Epidermal melanocyte (primary cell): Measurements from ENCODE around the gene SNN.

Experiments
- DNase-seq: peaks from one replicate; pipeline ENCODE4 v3.0.0; 2011; ENCODE audit warnings: low spot score; ENCODE audit not compliant: insufficient read length

Gene SNN

DNA sequence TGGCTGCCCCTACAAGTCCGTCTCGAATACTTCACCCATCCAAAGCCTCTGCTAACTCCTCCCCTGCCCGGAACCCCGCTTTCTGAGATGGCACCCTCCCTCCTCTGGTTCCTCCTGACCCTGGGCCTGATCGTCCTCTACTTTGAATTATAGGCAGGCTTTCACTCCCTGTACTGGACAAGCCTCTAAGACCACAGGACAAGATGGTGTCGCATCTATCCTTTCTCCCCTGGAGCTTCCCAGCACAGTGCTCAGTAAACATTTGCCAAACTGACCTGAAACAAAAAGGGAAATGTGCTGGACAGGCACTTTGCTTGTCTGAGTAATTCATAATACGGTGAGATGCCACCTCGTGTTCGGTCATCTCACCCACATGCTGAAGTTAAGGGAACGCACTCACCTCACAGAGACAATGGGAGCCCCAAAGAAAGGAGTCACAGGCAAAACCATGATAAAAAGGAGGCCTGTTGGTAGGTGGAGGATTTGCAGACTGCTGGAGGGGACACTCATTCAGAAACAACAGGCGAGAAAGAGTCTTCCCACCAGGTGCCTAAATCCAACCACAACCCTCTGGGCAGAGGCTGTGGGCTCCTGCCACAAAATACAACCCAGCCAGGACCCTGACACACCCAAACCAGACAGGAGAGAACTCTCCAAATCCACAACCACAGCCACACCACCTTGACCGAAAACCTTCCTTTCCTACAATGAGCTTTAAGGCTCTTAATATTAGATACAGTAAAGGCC lies 28.2 kb downstream of the SNN start:
- no peak for DNase-seq

GRCh38 chr16:11697319-11697718 lies 29.1 kb downstream of the SNN start:
- DNase-seq, result no peak

DNA sequence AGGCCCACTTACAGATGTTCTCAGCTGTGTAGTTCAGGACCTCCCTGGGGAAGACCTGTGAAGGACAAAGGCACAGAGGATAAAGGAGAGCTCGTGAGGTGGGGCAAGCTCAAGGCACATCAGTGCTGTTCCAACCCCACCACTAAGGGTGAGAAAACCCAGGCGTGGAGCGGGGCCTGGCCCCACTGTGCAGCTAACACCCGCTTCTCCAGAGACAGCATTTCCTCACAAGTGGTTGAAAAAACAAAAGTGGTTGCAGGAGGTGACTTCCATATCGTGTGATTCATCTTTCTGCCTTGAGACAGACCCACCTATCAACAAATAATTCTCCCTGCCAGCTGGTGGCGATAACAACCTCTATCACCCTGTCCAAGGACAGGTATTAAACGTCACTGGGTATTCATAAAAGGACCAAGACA lies 30.0 kb downstream of the SNN start:
- no peak for DNase-seq

GRCh38 chr16:11699234-11699894 lies 31.1 kb downstream of the SNN start:
- DNase-seq, result no peak

DNA sequence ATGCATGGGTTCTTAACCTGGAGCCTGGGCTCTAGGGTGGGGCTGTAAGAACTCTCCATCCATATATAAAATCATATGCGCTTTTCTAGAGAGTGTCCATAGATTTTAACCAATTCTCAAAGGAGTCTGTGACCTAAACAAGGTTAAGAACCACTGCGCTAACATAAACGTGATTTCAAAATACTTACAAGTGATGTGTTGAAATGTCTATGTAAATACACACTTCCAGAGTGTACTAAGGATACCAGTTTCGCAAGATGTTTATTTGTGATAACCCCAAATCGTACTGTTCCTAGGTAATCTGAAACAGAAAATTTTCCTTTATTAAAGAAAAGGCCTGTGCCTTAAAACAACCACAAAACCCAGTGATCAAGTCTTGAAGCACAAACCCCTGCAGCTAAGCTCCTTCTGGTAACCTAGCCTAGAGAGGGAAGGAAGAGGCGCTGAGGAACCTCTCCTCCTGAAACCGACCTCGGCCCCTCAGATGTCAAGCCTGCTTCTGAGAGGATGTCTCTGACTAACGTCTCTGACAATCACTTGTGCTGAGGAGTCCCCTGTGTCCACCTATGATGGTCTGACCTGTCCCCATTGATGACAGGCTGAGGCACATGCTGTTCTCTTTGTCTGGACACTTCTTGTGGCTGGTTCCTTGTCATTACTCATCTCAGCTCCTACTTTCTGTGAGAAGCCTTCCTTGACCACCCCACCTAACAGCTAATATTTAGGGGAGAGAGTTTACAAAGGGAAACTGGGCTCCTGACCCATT lies 32.2 kb downstream of the SNN start:
- DNase-seq, result no peak

DNA sequence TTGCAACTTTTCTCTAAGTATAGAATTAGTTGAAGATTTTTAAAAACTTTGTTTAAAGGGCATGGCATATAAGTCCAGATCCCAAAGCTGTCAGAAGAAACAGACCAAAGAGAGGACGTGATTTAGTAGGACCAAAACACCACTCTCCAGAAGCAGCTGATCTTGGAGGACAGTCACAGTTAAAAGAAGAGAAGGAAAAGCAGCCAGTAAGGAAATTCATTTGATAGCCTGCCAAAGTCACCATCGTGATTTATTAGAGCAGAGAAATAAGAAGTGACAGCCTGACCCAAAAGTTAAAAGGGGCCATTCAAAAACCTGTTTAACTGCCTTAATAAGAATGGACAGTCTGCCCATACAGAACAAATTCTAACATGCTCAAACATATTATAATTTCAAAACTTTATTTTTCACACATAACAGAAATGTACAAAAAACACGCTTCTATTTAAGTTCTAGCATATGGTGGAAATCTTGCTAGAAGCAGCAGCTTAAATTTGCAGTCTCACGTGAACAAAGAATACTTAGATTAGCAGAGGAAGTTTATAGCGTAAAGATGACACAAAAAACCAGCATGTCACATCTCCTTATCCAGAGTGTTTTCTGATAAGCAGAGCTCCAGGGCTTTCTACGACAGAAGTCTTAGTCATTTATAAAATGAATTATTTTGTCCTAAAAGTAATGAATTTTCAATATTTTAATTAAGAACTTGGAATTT lies 37.2 kb downstream of the SNN start:
- no peak for DNase-seq

- DNase-seq, result no peak
Observed at GRCh38 chr16:11706180-11706742, 38.0 kb downstream of the SNN start.

DNA sequence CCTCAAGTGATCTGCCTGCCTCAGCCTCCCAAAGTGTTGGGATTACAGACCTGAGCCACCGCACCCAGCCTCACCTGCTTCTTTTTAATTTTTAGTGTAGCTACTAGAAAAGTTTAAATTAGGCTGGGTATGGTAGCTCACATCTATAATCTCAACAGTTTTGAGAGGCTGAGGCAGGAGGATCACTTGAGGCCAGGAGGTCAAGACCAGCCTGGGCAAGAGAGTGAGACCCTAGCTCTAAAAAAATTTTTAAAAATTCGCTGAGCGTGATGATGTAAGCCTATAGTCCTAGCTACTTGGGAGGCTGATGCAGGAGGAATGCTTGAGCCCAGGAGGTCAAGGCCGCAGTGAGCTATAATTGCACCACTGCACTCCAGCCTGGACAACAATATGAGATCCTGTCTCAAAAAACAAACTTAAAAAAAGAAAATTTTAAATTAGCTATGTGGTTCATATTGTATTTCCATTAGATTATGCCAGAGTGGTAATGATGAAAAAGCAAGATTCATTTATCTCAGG lies 39.5 kb downstream of the SNN start:
- DNase-seq, result no peak

DNA sequence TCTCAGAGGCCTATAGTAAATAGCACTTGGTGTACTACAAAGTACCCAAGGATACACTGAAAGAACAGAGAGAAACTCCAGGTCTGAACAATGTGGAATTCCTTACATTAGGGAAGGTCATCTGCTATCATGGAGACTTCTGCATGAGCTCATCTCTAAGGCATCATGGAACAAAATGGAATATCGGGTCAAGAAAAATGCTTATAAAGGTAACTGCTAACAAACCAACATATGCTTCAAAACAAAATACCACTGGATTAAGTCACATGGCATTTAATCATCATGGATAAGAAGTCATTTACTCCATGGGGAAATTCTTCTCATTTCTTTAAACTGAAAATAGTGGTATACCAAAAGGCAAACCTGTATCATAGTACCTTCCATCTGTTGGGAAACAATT lies 40.2 kb downstream of the SNN start:
- no peak for DNase-seq

DNA sequence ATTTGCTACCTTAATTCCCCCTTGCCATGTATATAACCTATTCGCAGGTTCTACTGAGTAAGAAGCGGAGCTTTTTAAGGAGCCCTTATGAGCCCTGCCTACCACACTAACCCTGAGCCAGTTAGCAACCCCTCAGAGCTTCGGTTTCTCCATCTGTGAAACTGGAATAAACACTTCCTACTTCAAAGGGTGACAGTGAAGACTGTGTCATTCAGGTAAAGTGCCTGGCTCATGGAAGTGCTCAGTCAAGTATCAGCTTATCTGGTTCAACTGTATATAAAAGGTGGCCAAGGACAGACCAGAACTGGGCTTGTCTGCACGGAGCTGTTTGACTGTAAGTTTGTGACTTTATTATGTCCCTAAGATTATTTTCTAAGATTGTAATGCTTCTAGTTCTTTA lies 43.4 kb downstream of the SNN start:
- DNase-seq, result no peak

- DNase-seq, result no peak
Observed at GRCh38 chr16:11712122-11712521, 43.9 kb downstream of the SNN start.

GRCh38 chr16:11715246-11715947 lies 47.1 kb downstream of the SNN start:
- no peak for DNase-seq

- no peak for DNase-seq
Observed at GRCh38 chr16:11716336-11716735, 48.1 kb downstream of the SNN start.

- no peak for DNase-seq
Observed at GRCh38 chr16:11717811-11718210, 49.6 kb downstream of the SNN start.

DNA sequence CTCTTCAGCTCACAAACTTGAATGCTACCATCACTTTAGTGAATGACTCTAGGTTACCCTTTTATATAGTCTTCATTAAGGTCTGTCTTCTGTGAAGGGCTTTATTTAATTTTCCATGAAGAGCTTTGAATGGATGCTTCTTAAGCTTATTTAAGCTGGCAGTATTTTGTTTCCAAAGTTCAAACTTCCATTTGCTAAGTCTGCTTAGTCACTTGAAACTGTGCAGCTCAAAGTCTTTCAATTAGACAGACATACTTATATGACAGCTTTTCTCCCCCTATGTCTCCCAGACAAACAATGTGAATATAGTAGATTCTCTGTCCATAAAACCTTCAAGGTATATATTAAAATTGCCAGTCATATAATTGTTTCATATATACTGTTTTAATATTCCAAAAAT lies 50.9 kb downstream of the SNN start:
- no peak for DNase-seq

- no peak for DNase-seq
Observed at GRCh38 chr16:11719762-11720161, 51.5 kb downstream of the SNN start.

DNA sequence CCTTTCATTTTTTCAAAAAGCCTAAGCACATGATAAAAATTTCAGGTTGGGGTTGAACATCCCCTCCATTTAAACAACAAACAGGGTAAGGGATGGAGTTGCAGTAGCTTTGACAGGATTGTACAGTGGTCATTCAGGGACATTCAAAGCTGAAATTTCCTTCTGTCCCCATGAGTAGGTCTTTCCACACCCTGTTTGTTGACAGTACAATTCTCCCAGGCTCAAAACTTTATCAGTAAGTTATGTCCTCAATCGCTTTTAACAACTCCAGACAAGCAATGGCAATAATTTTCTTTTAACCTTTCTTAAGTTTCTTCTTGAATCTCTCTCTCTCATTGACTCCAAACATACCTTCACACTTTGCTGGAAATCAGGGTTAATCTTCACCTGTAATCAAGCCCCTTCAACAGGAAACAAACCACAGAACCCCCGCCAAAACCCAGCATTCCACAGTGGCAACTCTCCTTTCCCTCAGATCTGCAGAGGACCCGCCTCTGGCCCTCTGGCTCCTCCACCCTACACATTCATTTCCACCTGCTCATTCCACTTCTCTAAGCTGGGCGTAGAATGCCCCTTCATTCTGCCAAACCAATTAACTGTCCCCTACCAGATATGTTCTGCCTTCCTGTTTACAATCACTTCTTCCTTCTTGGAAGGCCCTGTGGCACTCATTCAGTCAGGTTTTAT lies 53.7 kb downstream of the SNN start:
- DNase-seq, result no peak

DNA sequence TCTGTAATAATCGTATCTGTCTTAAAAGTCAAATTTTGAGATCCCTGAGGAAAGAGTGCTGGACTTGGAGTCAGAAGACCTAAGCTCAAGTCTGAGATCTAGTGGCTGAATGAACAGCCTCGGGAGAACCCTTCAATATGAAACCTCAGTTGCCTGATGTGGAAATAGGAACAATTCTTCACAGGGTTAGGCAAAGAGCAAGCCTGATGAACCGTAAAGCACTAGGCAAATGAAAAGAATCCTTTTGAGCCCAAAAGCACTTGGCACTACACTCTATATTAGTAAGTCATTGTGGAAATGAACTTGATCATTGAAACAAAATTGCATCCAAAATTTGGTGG lies 54.2 kb downstream of the SNN start:
- DNase-seq, result no peak

DNA sequence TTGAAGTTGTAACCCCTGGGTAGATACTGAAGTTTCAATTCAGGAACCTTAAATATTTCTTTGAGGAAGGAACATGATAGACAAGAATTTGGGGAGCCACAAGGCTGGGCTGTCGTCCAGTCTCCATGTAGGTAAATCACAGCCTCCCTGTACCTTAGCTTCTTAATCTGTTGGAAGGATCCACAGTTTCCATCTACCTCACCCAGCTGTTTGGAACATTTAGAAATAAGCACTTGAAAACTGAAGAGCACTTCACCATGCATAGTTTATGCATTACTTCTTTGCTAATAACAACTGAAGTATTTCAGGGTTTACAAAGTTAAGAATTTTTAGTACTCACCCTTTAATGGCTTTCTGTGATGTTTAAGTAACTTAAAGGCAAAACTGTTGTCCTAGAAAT lies 57.2 kb downstream of the SNN start:
- no peak for DNase-seq

GRCh38 chr16:11726008-11726407 lies 57.8 kb downstream of the SNN start:
- DNase-seq, result no peak
